HL-60/S4 treated with phorbol 12-myristate 13-acetate at 8.2 ng/mL for 4 days and 3 days (cell line): Measurements from ENCODE around the gene ADAD1.
"Not testable (repeated sequence)": the region's sequence is repeated elsewhere in the genome, so short reads cannot be mapped to it uniquely, and the experiment has no call there.

Source experiments
- in situ Hi-C: fragments of 300-500 bp; cut with MboI; formaldehyde crosslinking; loops from 2 replicates; pipeline ENCODE4 v1.15.0; 2022; ENCODE audit warnings: low sequenced_read_pairs

The ADAD1 gene

DNA sequence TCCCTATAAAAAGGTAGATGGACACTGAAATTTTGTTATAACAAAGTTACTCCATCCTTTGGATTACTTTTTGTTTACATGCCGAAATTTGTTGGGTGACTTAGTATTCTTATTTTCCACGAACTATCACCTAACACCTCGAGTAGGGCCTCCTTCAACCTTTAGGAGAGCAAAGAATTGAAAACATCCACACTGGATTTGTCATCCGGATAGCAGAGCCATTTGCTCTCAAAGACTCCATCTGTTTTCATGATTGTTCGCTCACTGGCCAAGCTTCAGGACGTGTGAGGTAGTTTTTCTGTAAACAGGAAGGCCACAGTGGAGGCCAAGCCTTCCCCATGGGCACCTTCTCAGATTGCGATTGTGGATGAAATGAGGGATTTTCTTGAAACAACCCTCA lies at the start of gene ADAD1:
Gene ADAD1, plus strand, starts transcription at position 301 of the 400 bp plus-strand sequence. CDS start 1,059 bp downstream, outside the sequence.
- in situ Hi-C loops, result no loop called here

GRCh38 chr4:122329876-122330565 lies 48.8 kb upstream of the ADAD1 start:
- in situ Hi-C loops, result no loop called here

- in situ Hi-C loops, result no loop called here
These were observed 47.6 kb upstream of the ADAD1 start for GRCh38 chr4:122331195-122331594.

DNA sequence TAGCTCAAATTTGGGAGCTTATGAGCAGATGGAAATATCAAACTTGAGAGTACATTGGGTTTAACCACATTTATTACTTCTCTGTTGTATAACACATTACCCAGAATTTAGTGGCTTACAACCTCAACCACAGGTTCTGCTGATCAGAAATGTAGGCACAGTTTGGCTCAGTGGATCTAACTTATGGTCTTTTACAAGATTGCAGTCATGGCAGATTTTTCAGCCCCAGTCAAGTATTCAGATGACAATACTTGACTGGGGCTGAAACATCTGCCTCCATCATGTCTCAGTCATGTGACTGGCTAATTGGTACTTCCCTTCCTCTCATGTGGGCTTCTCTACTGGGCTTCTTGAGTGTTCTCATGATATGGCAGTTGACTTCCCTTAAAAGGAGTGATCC lies 44.0 kb upstream of the ADAD1 start:
- in situ Hi-C loops, result no loop called here

GRCh38 chr4:122341886-122342285 lies 36.9 kb upstream of the ADAD1 start:
- in situ Hi-C loops, result no loop called here

GRCh38 chr4:122346036-122346435 lies 32.8 kb upstream of the ADAD1 start:
- in situ Hi-C loops, result no loop called here

- in situ Hi-C loops, result no loop called here
These were observed 32.3 kb upstream of the ADAD1 start for GRCh38 chr4:122346503-122346902.

DNA sequence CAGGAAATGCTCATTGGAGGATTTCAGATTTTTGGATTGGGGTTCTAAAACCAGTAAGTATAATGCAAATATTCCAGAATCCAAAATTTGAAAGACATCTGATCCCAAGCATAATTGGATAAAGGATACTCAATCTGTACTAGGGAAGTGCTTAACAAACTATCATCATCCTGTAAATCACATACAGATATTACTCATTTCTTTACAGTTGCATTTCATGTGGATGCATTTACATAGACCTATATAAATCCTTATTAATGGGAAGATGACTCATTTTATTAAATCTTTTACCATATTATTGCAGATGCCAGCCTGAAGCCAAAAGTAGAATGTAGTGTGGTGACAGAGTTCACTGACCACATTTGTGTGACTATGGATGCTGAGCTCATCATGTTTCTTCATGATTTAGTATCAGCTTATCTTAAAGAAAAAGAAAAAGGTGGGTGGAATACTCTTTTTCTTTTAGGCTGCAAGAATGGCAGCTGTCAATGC lies 22.4 kb upstream of the ADAD1 start:
- in situ Hi-C loops, result no loop called here

DNA sequence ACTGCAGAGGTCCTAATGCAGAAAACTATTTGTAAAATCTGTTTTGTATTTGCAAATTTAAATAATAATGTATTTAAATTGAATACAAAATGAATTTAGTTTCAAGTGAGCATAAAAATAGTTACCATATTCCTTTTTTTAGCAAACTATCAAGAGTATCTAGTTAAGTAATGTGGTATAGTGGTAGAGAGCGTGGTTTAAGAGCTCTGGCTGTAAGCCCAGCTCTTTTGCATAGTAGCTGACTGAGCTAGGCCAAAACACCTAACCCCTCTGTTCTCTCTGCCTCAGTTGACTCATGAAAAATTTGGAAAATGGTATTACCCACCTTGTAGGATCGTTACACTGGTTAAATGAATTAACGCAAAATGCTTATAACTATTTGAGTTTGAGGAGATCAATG lies 18.1 kb upstream of the ADAD1 start:
- in situ Hi-C loops, result no loop called here

DNA sequence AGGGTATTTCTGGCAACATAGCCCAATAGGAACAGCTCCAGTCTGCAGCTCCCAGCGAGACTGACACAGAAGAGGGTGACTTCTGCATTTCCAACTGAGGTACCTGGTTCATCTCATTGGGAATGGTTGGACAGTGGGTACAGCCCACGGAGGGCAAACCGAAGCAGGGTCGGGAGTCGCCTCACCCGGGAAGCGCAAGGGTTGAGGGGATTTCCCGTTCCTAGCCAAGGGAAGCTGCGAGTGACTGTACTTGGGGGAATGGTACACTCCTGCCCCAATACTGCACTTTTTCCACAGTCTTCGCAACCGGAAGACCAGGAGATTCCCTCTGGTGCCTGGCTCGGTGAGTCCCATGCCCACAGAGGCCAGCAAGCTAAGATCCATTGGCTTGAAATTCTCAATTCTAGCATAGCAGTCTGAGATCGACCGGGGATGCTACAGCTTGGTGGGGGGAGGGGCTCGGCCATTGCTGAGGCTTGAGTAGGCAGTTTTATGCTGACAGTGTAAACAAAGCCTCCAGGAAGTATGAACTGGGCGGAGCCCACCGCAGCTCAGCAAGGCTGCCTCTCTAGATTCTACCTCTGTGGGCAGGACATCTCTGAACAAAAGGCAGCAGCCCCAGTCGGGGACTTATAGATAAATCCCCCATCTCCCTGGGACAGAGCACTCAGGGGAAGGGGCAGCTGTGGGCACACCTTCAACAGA lies 14.0 kb upstream of the ADAD1 start:
- in situ Hi-C loops, result no loop called here

DNA sequence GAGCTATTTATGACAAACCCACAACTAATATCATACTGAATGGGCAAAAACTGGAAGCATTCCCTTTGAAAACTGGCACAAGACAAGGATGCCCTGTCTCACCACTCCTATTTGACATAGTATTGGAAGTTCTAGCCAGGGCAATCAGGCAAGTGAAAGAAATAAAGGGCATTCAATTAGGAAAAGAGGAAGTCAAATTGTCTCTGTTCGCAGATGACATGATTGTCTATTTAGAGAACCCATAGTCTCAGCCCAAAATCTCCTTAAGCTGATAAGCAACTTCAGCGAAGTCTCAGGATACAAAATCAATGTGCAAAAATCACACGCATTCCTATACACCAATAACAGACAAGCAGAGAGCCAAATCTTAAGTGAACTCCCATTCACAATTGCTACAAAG lies 10.0 kb upstream of the ADAD1 start:
- in situ Hi-C loops, result not testable (repeated sequence)

- in situ Hi-C loops, result no loop called here
These were observed 1.5 kb upstream of the ADAD1 start for GRCh38 chr4:122377352-122377751.

GRCh38 chr4:122379239-122379638 lies 428 bp downstream of the ADAD1 start:
- in situ Hi-C loops, result no loop called here

DNA sequence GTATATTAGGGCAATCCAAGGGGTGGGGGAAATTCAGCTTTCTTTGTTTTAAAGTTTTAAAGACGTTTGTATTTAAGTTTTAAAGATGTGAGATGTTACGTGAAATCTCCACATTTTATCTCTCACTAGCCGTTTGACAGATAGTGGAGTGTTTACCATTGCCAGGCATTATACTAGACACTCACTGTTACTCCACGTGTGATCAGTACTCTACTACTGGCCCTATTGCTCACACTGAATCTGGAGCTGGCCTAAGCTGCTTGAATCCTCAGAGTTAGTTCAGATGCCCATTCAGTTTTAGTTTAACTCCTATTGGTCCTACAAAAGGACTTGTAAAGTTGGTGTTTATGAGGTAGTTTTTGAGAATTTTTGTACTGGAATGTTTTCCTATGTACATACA lies 4.5 kb downstream of the ADAD1 start:
- in situ Hi-C loops, result no loop called here

- in situ Hi-C loops, result no loop called here
These were observed 5.4 kb downstream of the ADAD1 start for GRCh38 chr4:122384245-122384644.

DNA sequence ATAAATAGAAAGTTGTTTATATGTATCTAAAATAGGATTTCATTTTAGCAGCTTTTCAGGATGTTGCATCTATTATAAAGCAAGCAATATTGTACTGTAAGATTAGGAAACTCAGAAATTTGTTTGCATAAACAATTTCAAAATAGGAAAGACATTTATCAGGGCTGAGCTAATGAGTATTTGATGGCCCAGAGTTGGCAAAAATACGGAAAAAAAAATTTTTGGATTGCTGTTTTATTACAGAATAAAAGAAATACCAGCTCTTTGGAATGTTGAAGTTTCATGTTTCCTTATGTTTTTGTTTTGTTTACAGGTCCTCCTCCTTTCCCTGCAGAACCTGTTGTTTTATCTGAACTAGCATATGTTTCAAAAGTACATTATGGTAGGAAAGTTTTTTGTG lies 14.5 kb downstream of the ADAD1 start:
- in situ Hi-C loops, result no loop called here

GRCh38 chr4:122403861-122404260 lies 25.1 kb downstream of the ADAD1 start:
- in situ Hi-C loops, result no loop called here

- in situ Hi-C loops, result no loop called here
These were observed 33.7 kb downstream of the ADAD1 start for GRCh38 chr4:122412547-122412946.

- in situ Hi-C loops, result no loop called here
These were observed 44.4 kb downstream of the ADAD1 start for GRCh38 chr4:122423246-122423645.

DNA sequence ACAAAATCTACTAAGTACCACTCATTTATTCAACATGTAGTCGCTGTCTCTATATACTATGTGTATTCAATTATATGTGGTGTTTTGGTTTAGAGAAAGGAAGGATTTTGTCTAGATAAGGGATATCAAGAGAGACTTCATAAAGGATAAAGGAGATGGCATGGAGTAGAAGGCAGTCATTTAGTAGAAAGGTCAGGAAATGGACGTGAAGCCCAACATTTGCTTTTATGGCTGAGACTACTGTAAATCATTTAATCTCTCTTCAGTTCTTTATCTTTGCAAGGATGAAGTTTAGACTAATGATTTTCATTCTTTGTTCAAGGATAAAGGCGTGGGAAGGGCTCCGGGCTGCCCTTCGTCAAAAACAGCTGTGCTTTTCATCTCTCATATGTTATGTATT lies 52.5 kb downstream of the ADAD1 start:
- in situ Hi-C loops, result no loop called here

- in situ Hi-C loops, result no loop called here
These were observed 55.5 kb downstream of the ADAD1 start for GRCh38 chr4:122434285-122434684.

DNA sequence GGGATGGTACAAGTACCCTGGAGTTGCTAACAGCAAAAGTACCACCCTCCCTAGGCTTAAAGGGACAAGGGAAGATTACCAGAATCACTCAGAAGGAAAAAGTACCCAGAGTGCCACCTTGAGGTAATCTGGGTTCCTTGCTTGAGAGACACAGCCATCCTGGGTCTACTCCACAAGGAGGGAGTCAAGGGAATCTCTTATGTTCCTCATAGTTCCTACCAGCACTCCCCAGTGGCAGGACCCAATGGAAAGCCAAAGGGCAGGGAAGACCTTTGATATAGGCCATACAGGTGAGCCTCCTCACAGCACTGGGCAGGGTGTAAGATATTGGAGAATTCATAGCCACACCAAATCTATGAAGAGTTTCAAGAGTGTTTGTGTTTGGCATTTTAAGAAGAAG lies 72.0 kb downstream of the ADAD1 start:
- in situ Hi-C loops, result no loop called here
